B cell (primary cell): ENCODE measurements around the gene CD68.

Source experiments
- EZH2 ChIP-seq: IDR thresholded peaks from 2 replicates; pipeline ENCODE4 v1.6.1; 2012; ENCODE audit warnings: borderline replicate concordance, low read depth, mild to moderate bottlenecking, moderate library complexity, low read length; ENCODE audit not compliant: insufficient read depth, poor library complexity, severe bottlenecking
- TF ChIP-seq, protein P1 (sequence below): fragments of 200-600 bp; IDR thresholded peaks from one replicate; pipeline ENCODE4 v1.8.0; 2022; ENCODE audit warnings: antibody characterized with exemption, mild to moderate bottlenecking

DNA sequence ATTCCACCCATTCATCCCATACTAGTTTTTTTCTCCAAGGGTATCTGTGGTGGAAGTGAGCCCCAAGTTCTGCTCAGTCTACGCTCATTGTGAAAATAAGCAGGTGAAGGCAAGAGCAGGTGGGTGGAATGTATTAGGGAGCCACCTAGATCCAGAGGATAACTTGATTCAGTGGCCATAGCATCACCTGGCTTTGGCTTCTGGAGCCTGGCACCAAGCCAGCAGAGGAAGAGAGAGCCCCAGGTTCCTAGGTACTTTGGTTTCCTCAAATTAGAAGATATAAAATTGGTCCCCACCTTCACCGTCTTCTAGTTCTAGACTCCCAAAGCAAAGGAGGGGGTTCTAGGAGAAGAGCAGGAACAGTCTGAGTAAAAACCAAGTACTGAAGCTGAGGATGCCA is 31.2 kb downstream of the CD68 start:
- no peak for TF ChIP-seq EZH2
- TF ChIP-seq, protein P1, sequence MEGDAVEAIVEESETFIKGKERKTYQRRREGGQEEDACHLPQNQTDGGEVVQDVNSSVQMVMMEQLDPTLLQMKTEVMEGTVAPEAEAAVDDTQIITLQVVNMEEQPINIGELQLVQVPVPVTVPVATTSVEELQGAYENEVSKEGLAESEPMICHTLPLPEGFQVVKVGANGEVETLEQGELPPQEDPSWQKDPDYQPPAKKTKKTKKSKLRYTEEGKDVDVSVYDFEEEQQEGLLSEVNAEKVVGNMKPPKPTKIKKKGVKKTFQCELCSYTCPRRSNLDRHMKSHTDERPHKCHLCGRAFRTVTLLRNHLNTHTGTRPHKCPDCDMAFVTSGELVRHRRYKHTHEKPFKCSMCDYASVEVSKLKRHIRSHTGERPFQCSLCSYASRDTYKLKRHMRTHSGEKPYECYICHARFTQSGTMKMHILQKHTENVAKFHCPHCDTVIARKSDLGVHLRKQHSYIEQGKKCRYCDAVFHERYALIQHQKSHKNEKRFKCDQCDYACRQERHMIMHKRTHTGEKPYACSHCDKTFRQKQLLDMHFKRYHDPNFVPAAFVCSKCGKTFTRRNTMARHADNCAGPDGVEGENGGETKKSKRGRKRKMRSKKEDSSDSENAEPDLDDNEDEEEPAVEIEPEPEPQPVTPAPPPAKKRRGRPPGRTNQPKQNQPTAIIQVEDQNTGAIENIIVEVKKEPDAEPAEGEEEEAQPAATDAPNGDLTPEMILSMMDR, result no peak
